HepG2 (cell line): ENCODE data around the gene MAPKAPK3. TPM values are rescaled to one million over a fixed set of nuclear protein-coding genes. Genes with fewer than 3 reads are reported as not detected.
A peak's percentile ranks its signal among the peaks of the same experiment; 100 is the strongest.

Source experiments
- ATAC-seq: fragments of 200-7000 bp; cut with Tn5 transposase; 3 replicates; pipeline ENCODE4 v1.9.1; 2020; ENCODE audit warnings: mild to moderate bottlenecking, moderate library complexity
- BruUV-seq: library from RNA; stranded (reverse); fragments of 400-500 nt; replicated peaks from 2 replicates; lab custom pipeline; 2021; lab: Mats Ljungman, UMichigan
- CTCF ChIA-PET: fragments of 300-600 bp; formaldehyde crosslinking; extraction: SDS; loops from one replicate; lab custom pipeline; 2021; ENCODE audit warnings: low total read pairs, inconsistent platforms, low intra/inter-chr PET ratio; lab: Yijun Ruan, JAX
- POLR2A ChIA-PET: fragments of 350-600 bp; sonication (Branson Sonifier 250); formaldehyde crosslinking; loops from one replicate; lab custom pipeline; 2020; ENCODE audit warnings: antibody characterized with exemption, inconsistent platforms; lab: Yijun Ruan, JAX
- DNase-seq: peaks from one replicate; pipeline ENCODE4 v3.0.0-alpha.2; 2015; ENCODE audit warnings: low spot score
- FAIRE-seq: peaks from 3 replicates; lab custom pipeline; 2011; peaks lifted over from hg19 to GRCh38; lab: Jason Lieb, UNC
- H2AFZ ChIP-seq: one replicate; pipeline ENCODE4 v1.6.1; 2011; ENCODE audit warnings: low read length, inconsistent platforms
- H3K27ac ChIP-seq: fragments of 300-600 bp; 3 replicates; pipeline ENCODE4 v1.8.0; 2011; ENCODE audit warnings: mixed run types, mild to moderate bottlenecking, mixed read lengths, low read length, inconsistent platforms; ENCODE audit not compliant: insufficient read depth; ENCODE audit errors: extremely low read length
- H3K27me3 ChIP-seq, 2 experiments: fragments of 200-600 bp in 1 of 2; 2 replicates in 1 of 2; 3 replicates in 1 of 2; pipeline versions ENCODE4 v1.6.0 to v1.8.0; 2011; ENCODE audit warnings: low read length in 2 of 2, mild to moderate bottlenecking in 2 of 2, moderate library complexity in 2 of 2, inconsistent platforms in 1 of 2; ENCODE audit not compliant: insufficient read depth in 2 of 2, control insufficient read depth in 1 of 2
- H3K36me3 ChIP-seq, 2 experiments: fragments of 200-600 bp in 1 of 2; replicated peaks in 1 of 2; 2 replicates in 1 of 2; 3 replicates in 1 of 2; pipeline versions ENCODE4 v1.5.1 to v1.8.0; 2011; ENCODE audit warnings: low read length in 2 of 2, inconsistent platforms in 1 of 2; ENCODE audit not compliant: insufficient read depth in 2 of 2, control insufficient read depth in 1 of 2
- H3K4me1 ChIP-seq: 2 replicates; pipeline ENCODE4 v1.5.1; 2012; ENCODE audit warnings: low read length, inconsistent platforms; ENCODE audit not compliant: insufficient read depth
- H3K4me2 ChIP-seq: 2 replicates; pipeline ENCODE4 v1.6.0; 2011; ENCODE audit warnings: low read depth, low read length, inconsistent platforms
- H3K4me3 ChIP-seq, 3 experiments: fragments of 200-600 bp in 1 of 3; sonication (generic), shearing (Covaris generic) in 1 of 3; replicated peaks in 1 of 3; 2 replicates each; pipeline ENCODE4 v1.5.1; 2011 to 2016; ENCODE audit warnings: low read length in 3 of 3, inconsistent platforms in 2 of 3, low read depth in 2 of 3, mild to moderate bottlenecking in 2 of 3, control low read depth in 1 of 3, mixed read lengths in 1 of 3; ENCODE audit not compliant: insufficient read depth in 1 of 3
- H3K79me2 ChIP-seq: one replicate; pipeline ENCODE4 v1.6.1; 2011; ENCODE audit warnings: low read length, inconsistent platforms; ENCODE audit not compliant: insufficient read depth
- H3K9ac ChIP-seq: 2 replicates; pipeline ENCODE4 v1.6.0; 2011; ENCODE audit warnings: mild to moderate bottlenecking, low read depth, low read length, inconsistent platforms; ENCODE audit not compliant: insufficient read depth
- H3K9me3 ChIP-seq: 2 replicates; pipeline ENCODE4 v1.5.1; 2012; ENCODE audit warnings: mild to moderate bottlenecking, low read length
- H4K20me1 ChIP-seq: 2 replicates; pipeline ENCODE4 v1.6.0; 2011; ENCODE audit warnings: inconsistent platforms, mild to moderate bottlenecking, low read length, moderate library complexity; ENCODE audit not compliant: insufficient read depth
- FOXC1 ChIP-seq: sonication (generic); formaldehyde crosslinking; IDR thresholded peaks from 2 replicates; pipeline ENCODE4 v1.8.0; 2022; ENCODE audit warnings: mild to moderate bottlenecking, missing genetic modification reagents, borderline replicate concordance
- ZNF687 ChIP-seq: sonication (generic); formaldehyde crosslinking; IDR thresholded peaks from 2 replicates; pipeline ENCODE4 v1.5.1; 2020; ENCODE audit warnings: mild to moderate bottlenecking, missing genetic modification reagents, moderate library complexity
- ZNF780A ChIP-seq: sonication (generic); formaldehyde crosslinking; IDR thresholded peaks from 2 replicates; pipeline ENCODE4 v1.8.0; 2022; ENCODE audit warnings: mild to moderate bottlenecking, missing genetic modification reagents, moderate library complexity
- WGBS: methylation state at CpG from one replicate; pipeline ENCODE4 v1.1.6; 2017; ENCODE audit warnings: low lambda C conversion rate; 5-methylcytosine and 5-hydroxymethylcytosine counted together
- in situ Hi-C: cut with HindIII; loops from 2 replicates; pipeline ENCODE4 v1.10.0; 2017; ENCODE audit warnings: low pct_unique_long_range_greater_than_20kb; ENCODE audit not compliant: extremely low pct_ligation_motif_present
- intact Hi-C: fragments of 100-400 bp; cut with micrococcal nuclease; formaldehyde crosslinking; loops from one replicate; pipeline ENCODE4 v1.10.0; 2022; ENCODE audit not compliant: unreplicated experiment
- polyA plus RNA-seq, 8 experiments: library from polyadenylated mRNA; depleted of rRNA in 3 of 8; stranded (reverse) in 7 of 8; unstranded in 1 of 8; fragments of >200 nt; fragmentation: Illumina TruSeq in 4 of 8; extraction: Trizol in 4 of 8; gene quantifications; 2 replicates each; pipeline versions ENCODE4 v1.2.1 to v1.2.3, GENCODE V29; 2011 to 2016; ENCODE audit warnings: low read depth in 4 of 8, missing spikeins in 1 of 8, mixed read lengths in 1 of 8; ENCODE audit not compliant: insufficient read depth in 1 of 8
- total RNA-seq, 5 experiments: library from RNA; depleted of rRNA; stranded (reverse); fragments of >200 nt; fragmentation: Illumina TruSeq; extraction: Trizol; gene quantifications; 2 replicates each; pipeline ENCODE4 v1.2.3, GENCODE V29; 2016; ENCODE audit warnings: low read depth in 1 of 5

Gene MAPKAPK3
- total and polyA plus RNA-seq, 2 of the 13 experiments (the other 11 are each of a cell fraction or from before 2014, with no cell fraction given), result 39.9 to 41.2 TPM

GRCh38 chr3:50586763-50587070, 30.2 kb upstream of the MAPKAPK3 start (continued):
- 0 out of 2 replicates have a peak, but pooled peaks have one; percentile 17 for TF ChIP-seq ZNF687 (CRISPR knock-in tag)

DNA sequence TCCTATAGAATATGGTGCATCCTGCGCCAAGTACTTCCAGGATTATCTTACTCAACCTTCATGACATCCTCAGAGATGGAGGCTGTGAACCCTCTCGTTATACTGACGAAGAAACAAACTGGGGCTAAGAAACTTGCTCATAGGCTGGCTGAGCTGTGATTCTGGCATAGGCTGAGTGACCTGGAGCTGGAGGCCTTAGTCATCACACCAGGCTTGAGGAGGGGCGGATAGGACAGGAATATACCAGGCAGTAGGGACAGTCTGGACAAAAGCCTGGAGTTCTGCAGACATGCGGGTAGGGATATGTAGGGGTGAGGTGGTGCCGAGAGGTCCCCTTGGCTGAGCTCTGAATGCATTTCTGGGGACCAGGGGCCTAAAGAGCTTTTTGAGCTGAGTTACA, 29.6 kb upstream of the MAPKAPK3 start:
- Histone ChIP-seq H4K20me1 (no peaks in the 10 kb centered on the region), H3K27me3 (no peaks in the 10 kb centered on the region; a peak in 1 of 5 replicates), H3K79me2 (no peaks in the 10 kb centered on the region), H3K27ac (peak overlapping the region; percentile 99), H3K4me1 (peaks cover 100% of the 10 kb centered on the region), H3K9ac (peak overlapping the region; percentile 79; the same call in 1 of the 2 replicates), H3K4me3 (no peak overlapping the region), H3K4me2 (no peak overlapping the region), H3K36me3 (no peaks in the 10 kb centered on the region), H2AFZ (no peak overlapping the region), H3K9me3 (no peaks in the 10 kb centered on the region)
- CTCF ChIA-PET, result interaction anchor here (1.0 kb wide), 1 partner anchor 27 kb away, joined by 3 read pairs; no protein-coding TSS in a partner anchor
- FAIRE-seq (no peak), DNase-seq (no peak), ATAC-seq (no peak)
- POLR2A ChIA-PET, result interaction anchor here (1.2 to 3.8 kb wide), 5 partner anchors 14 to 29 kb away, joined by 3 to 34 read pairs (median 8); partner anchors contain the start of genes CISH and HEMK1
- in situ Hi-C loops (no loop called here), intact Hi-C loops (no loop called here)
- no TSS peak for BruUV-seq
- 95% methylated on average over 5 of the region's 6 CpGs for WGBS
- TF ChIP-seq FOXC1 (0 out of 2 replicates have a peak, but pooled peaks have one; percentile 7), ZNF780A (no peak)
